Endothelial cell (in vitro differentiated cells): ENCODE data around the gene VSX1. TPM values are rescaled to one million over a fixed set of nuclear protein-coding genes. Genes with fewer than 3 reads are reported as not detected.

Experiments used
- DNase-seq: peaks from one replicate; pipeline ENCODE4 v3.0.0; 2021; ENCODE audit warnings: low spot score
- H3K27ac Mint-ChIP-seq: one replicate; pipeline ENCODE4 v1.8.0; 2021; ENCODE audit warnings: mixed read lengths, inconsistent platforms; ENCODE audit not compliant: unreplicated experiment
- H3K27me3 Mint-ChIP-seq: one replicate; pipeline ENCODE4 v1.8.0; 2021; ENCODE audit warnings: mild to moderate bottlenecking, moderate library complexity, mixed read lengths, inconsistent platforms; ENCODE audit not compliant: unreplicated experiment
- H3K36me3 Mint-ChIP-seq: one replicate; pipeline ENCODE4 v1.8.0; 2021; ENCODE audit warnings: mild to moderate bottlenecking, low read depth, mixed read lengths, inconsistent platforms; ENCODE audit not compliant: unreplicated experiment
- H3K4me1 Mint-ChIP-seq: one replicate; pipeline ENCODE4 v1.8.0; 2021; ENCODE audit warnings: mild to moderate bottlenecking, mixed read lengths, inconsistent platforms; ENCODE audit not compliant: unreplicated experiment
- H3K4me3 Mint-ChIP-seq: one replicate; pipeline ENCODE4 v1.8.0; 2021; ENCODE audit warnings: mild to moderate bottlenecking, mixed read lengths, inconsistent platforms; ENCODE audit not compliant: unreplicated experiment
- H3K9me3 Mint-ChIP-seq: one replicate; pipeline ENCODE4 v1.8.0; 2021; ENCODE audit warnings: mixed read lengths, inconsistent platforms; ENCODE audit not compliant: unreplicated experiment
- CTCF ChIP-seq: fragments of 200-600 bp; sonication (generic); IDR thresholded peaks from one replicate; pipeline ENCODE4 v1.5.0; 2021; ENCODE audit warnings: antibody characterized with exemption; ENCODE audit not compliant: unreplicated experiment
- total RNA-seq: library from RNA; stranded (reverse); fragmentation: NEBNext Ultra II Directional; extraction: Animal tissue kit (Norgen Biotek cat#: 25700); gene quantifications from one replicate; pipeline ENCODE4 v1.2.1, GENCODE V29; 2021; ENCODE audit not compliant: unreplicated experiment

VSX1 gene
- total RNA-seq, 1 donor from 2014 or later = not detected

GRCh38 chr20:25042531-25043498 lies 39.1 kb downstream of the VSX1 start:
- Mint-ChIP-seq H3K4me1 (peaks cover 29% of the 10 kb centered on the region), H3K27ac (peak overlapping the region; percentile 13)
- peak; percentile 46 for DNase-seq

GRCh38 chr20:25041813-25042530 lies 40.0 kb downstream of the VSX1 start:
- Mint-ChIP-seq H3K4me1 (peaks cover 37% of the 10 kb centered on the region), H3K4me3 (no peak overlapping the region), H3K27ac (no peak overlapping the region), H3K27me3 (no peaks in the 10 kb centered on the region), H3K9me3 (no peaks in the 10 kb centered on the region), H3K36me3 (no peaks in the 10 kb centered on the region)
- TF ChIP-seq CTCF = no peak
- DNase-seq = no peak

More at GRCh38 chr20:25042531-25043498, 39.1 kb downstream of the VSX1 start:
- Mint-ChIP-seq H3K9me3 (no peaks in the 10 kb centered on the region), H3K27me3 (peaks cover 1% of the 10 kb centered on the region), H3K4me3 (no peak overlapping the region), H3K36me3 (no peaks in the 10 kb centered on the region)
- no peak for TF ChIP-seq CTCF

- DNase-seq = no peak
- Mint-ChIP-seq H3K4me3 (no peak overlapping the region), H3K27me3 (peaks cover 2% of the 10 kb centered on the region), H3K27ac (no peak overlapping the region), H3K9me3 (no peaks in the 10 kb centered on the region), H3K4me1 (peaks cover 52% of the 10 kb centered on the region), H3K36me3 (no peaks in the 10 kb centered on the region)
- no peak for TF ChIP-seq CTCF
Measured at GRCh38 chr20:25040438-25040831, 41.5 kb downstream of the VSX1 start.

GRCh38 chr20:25039697-25040437 lies 42.1 kb downstream of the VSX1 start:
- Mint-ChIP-seq H3K4me3 (no peak overlapping the region), H3K27me3 (peaks cover 2% of the 10 kb centered on the region), H3K36me3 (no peaks in the 10 kb centered on the region), H3K27ac (no peak overlapping the region), H3K9me3 (no peaks in the 10 kb centered on the region), H3K4me1 (peaks cover 58% of the 10 kb centered on the region)
- DNase-seq = no peak
- no peak for TF ChIP-seq CTCF
